NCI-H1092 treated with DMSO at 0.1 percent for 48 hours (cell line): ENCODE results near the gene NFKB1.

ENCODE experiments used
- DNase-seq: peaks from one replicate; lab custom pipeline; 2025; lab: John Stamatoyannopoulos, UW

Gene NFKB1

GRCh38 chr4:102530986-102531385 lies 29.8 kb downstream of the NFKB1 start:
- no peak for DNase-seq

GRCh38 chr4:102531462-102531861 lies 30.3 kb downstream of the NFKB1 start:
- no peak for DNase-seq

GRCh38 chr4:102533348-102533747 lies 32.2 kb downstream of the NFKB1 start:
- no peak for DNase-seq

DNA sequence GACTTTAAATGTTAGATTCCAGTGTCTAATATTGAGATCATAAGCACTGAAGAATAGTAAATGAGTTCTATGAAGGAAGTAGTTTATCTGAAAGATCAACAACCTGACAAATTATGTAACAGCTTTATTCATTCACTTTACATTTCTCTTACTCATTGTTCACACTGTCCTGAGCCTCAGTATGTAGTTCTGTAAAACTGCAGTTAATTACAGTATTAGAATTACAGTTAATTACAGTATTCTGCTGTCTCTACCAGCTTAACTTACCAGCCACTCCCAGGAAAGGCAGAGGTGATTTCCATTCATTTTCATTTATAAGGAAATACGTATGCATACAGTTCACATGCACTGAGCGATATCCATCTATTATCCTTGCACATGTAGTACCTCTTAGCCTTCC lies 32.7 kb downstream of the NFKB1 start:
- DNase-seq = no peak

DNA sequence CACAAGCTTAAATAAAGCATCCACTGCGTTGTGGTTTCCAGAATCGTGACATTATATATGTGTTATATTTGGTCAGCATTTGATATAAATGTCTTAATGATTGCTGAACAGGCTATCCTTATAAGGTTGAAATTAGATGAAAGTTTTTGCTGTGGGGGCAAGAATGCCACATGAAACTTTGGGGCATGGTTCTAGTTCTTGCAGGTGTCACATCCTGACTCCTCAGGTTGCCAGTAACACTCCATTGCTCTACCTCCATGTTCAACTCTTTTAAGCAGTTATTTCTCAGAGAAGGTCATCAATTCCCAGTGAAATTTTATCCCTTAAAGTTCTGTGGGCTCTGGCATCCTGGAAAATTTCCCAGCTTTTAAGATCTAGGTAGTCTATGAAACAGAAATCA lies 33.7 kb downstream of the NFKB1 start:
- DNase-seq = no peak

DNA sequence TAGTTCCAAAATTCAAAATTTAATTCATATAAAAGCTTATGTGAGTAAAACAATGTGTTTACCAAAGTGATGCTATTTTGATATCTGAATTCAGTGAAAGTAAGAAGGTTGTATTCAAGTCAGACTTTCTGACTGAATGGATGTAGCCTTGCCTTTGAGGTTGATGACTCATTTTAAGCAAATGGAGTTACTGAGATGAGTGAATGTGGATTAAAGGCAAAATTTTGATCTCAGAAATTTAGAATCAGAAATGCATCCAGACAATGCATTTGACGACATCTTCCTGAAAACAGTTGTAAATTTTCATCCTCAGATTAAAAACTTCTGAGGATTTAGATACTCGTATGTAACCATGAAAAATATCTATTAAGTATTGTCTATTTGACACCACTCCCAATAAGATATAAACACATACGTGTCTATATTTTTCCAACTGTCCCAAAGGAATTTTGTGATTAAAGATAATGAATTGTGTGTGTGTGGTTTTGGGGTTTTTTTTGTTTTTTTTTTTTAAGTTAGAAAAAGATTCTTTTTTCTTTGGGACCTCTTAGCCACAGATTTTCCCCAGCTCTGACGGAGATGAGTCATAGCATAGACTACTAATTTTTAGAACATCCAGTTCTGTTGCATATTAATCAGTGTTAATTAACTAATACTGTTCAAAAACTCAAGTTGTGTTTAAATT lies 34.4 kb downstream of the NFKB1 start:
- DNase-seq = no peak

DNA sequence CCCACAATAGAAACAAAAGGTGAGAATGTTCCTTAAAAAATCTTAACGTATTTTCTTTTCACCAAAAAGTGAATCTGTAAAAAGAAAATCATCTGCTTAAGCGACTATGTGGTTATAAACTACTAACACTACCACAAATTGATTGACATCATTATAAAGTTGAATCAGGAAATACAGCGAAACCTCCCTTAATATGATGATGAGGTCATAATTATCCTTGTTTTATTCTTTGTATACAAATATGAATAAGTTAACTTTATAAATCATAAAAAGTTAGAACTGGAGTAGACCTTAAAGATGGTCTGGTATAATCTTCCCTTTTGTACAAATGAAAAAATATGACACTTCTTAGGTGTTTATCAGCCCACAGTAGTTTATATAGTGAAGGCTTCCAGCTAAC lies 35.6 kb downstream of the NFKB1 start:
- no peak for DNase-seq

DNA sequence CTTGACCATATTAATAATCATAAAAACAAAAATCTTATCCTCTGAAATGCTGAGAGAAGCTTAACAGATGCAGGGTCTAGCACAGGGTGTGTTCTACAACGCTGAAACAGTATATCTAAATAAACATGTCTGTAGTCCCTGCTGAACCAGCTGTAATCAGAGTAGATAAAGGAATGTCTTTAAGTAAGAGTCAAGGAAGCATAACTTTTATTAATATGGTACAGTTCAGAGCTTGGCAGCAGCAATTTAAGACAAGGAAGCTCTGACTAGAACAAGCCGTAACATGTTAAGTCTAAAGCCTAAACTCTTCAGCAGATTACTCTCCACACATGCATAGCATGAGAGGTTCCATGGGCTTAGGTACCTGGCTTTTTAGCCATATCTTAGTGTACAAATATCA lies 36.1 kb downstream of the NFKB1 start:
- DNase-seq = no peak

DNA sequence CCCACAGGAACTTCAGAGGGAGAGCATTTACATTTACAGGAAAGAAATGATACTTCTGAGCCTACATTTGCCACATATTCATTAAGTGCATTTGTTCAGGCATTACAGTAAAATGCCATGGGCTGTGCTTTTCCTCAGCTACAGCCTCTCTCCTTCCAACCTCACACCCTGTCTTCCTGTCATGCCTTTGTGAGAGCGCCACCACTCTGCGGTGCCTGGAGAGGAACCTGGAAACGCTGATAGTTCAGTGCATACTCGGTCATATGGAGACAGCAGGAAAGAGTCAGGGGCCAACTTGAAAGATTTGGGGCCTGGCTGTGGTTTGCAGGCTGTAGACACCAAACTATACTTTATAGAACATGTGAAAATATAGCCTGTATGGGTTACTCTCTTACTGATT lies 40.5 kb downstream of the NFKB1 start:
- no peak for DNase-seq

DNA sequence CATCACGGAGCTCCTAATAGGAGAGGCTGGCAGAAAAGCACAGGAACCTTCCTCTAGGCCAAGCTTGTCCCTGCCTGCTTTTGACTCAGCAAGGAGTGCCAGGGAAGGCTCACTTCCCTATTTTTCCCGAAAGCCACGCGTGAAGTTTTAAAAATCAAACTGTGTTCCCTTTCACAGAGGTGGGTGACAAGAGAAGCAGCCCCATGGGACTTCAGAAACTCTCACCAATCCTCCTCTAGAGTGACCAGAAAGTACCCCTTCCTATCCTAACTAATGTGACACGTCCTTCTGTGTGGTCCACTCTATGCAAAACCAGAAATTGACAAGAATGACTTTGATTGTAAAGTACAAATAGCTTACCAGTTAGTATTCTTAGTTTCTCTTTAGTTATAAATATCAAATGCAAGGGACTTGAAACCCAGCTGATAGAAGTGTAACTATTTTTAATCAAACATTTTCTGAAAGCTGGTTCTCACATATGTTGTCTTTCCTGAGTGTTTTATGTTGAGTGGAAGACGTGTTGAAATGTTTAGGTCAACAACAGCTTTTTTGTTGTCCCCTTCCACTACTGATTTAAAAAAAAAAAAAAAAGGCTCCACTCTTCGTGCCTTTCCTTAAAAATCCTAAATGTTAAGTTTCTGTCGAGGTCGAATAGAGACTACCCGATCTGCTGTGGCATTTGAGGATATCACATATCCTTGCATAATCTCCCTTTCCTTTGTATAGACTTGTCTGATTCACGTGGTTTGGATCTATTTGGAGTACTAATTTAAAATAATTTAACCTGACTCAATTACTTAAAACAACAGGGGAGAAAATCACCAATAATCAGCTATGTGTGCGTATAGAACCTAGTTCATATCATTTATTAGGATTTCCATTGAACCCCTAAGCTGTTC lies 42.1 kb downstream of the NFKB1 start:
- no peak for DNase-seq

DNA sequence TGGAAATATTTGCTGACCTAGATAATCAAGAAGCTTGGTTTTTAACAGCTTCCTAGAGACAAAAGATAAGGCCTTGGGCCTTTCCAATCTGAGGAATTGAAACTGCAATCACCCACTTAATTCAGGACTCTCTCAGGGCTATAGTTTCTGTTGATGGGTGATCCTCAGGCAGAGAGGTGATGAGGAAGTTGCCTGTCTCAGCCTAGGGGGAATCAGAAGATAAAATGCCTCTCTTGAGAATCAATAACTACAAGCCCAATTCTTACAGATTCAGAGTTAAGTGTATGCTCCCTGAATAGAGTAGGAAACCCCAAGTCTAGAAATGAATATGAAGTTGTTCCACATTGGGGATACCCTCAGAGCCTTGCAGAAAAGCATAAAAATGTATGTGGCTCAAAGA lies 45.5 kb downstream of the NFKB1 start:
- no peak for DNase-seq

GRCh38 chr4:102547973-102548372 lies 46.8 kb downstream of the NFKB1 start:
- DNase-seq = no peak

DNA sequence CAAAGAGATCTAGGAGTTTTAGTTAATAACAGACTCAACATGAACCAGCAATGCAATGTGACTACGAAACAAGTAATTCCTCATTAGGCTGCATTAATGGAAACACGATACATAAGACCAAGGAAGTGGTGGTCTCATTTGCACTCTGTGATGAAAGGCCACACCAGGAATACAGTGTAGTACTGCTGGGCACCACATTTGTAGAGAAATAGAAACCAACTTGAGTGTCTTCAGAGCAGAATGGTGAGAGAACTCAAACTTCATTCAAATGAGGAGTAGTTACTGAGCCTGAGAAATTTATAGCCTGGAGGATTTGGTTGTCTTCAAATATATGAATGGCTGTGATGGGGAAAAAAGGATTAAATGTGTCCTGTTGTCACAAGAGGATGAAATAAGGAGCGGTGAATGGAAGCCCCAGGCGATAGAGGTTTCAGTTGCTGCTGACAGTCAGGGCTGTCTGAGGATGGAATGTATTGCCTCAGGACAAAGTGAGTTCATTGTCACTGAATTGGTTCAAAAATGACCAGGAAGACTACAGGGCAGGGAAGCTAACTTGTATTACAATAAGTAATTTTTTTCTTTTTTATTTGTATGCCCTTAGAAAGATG lies 50.9 kb downstream of the NFKB1 start:
- no peak for DNase-seq

GRCh38 chr4:102552781-102553180 lies 51.6 kb downstream of the NFKB1 start:
- no peak for DNase-seq

GRCh38 chr4:102553982-102554381 lies 52.8 kb downstream of the NFKB1 start:
- no peak for DNase-seq

DNA sequence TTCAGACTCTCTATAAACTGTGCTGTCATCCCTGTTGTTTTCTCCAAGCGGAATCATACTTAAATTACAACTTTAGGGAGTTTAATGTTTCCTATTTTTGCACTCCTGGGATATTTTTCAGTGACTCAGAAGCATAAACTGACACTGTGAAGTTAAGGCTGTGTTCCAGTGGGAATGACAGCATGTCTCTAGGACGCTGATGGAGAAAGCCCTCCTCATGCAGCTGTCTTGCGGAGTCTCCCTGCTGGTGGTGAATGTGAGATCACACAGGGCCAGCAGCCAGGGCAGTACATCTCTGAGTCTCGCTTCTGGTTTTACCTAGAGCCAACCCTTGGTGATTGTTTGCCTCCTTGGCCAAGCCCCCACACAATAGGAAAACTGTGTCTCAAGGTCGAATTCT lies 53.3 kb downstream of the NFKB1 start:
- DNase-seq = no peak

DNA sequence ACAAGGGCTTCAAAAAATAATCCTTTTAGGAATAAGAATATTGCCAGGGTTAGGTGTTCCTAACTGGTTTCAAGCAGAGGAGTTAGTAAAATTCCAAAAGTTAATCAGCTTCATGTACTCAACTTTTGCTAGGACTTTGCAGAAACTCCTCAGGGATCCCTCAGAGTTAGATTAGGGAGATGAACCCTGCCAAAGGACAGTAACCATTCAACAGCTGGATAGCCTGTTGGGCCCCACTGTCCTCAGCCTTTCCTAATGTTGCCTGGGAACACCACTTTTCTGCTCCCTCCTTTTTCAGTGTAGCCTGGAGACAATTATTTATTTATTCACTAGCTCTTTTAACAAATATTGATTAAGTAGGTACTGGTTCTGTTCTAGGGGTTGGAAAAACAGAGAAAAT lies 53.8 kb downstream of the NFKB1 start:
- no peak for DNase-seq

DNA sequence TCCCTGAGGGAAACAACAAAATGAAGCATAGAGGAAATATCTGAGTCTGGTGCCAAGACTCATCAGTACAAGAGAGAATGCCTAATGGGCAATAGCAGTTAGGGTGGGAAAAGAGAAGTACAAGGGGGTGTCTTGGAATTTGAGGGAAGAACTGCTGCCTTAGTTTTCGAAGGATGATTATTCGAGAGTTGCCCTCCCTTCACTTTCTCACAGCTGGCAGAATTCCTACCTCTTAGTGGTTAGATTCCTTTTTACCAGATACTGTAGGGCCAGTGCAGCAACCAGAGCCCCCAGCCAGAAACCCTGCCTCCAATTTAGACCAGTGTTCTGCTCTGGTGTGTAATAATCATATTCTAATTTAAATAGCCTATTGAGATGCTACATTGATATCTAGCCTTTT lies 56.5 kb downstream of the NFKB1 start:
- no peak for DNase-seq

- DNase-seq = no peak
Measured at GRCh38 chr4:102560115-102560514, 59.0 kb downstream of the NFKB1 start.

DNA sequence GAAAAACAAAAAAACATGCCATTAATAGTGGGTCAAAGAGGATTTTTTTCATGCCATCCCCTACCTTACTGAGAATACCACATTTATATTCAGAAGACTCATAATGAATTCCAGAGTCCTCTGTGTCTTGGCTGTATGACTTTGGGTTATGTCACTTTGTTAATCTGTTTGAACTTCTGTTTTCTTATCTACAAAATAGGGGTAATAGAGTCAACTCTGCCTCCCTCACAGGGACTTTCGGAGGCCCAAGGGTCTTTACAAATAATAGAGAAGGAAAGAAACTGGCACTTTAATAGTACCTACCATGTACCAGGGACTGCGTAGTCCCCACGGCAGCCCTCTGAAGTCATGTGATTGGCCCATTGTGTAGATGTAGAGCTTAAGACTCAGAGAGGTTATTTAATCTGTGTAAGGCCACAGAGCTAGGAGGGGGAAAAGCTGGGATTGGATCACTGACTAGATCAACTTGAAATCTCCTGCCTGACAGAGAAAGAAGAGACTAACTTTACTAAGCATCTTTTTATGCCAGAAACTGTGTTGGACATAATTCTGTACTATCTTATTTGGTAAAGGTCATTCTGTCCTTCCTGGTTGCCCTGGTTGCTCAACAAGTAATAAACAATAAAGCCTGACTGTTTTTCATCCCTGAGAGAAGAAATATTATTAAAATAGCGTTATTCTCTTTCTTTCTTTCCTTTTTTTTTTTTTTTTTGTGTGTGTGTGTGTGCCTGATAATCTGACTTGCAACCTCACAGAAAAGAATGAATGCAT lies 59.6 kb downstream of the NFKB1 start:
- no peak for DNase-seq

GRCh38 chr4:102563000-102563399 lies 61.8 kb downstream of the NFKB1 start:
- DNase-seq = no peak

DNA sequence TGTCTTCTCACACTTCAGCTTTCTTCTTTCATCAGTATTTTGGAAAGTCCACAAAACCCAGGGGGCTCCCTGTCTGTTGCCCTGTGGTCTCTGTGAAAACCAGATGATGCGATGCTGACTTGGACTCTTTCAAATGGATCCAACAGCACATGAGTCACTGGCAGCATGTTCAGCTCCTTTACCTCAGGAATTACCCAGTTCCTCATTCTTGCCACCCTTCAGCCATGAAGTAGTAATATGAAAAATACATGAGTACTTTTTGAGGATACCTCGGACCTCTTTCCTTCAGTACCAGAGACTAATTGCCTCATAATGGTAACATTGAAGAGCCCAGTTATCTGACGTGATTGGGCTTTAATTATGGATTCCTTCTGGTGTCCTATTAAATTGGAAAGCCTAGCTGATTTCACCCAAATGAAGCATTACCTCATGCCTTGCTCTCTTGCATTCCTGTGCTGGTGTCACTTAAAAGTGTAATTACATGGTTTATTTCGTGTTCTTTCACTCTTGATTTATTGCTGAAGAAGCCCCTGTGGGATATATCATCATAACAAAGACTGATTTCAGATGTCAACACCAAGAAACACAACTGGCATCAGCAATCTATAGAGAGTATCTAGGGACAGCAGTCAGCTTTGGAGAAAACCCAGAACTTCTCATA lies 63.4 kb downstream of the NFKB1 start:
- no peak for DNase-seq
